GM23338 (cell line): ENCODE measurements around the gene AKAP13. TPM values are rescaled to one million over a fixed set of nuclear protein-coding genes. Genes with fewer than 3 reads are reported as not detected.

Source experiments
- ATAC-seq: fragments of 200-7000 bp; cut with Tn5 transposase; 3 replicates; pipeline ENCODE4 v1.9.1; 2020
- DNase-seq: peaks from one replicate; pipeline ENCODE4 v3.0.0-alpha.2; 2015; ENCODE audit warnings: low spot score
- H2AFZ ChIP-seq: fragments of 200-600 bp; sonication (generic); 2 replicates; pipeline ENCODE4 v1.8.0; 2016; ENCODE audit warnings: antibody characterized with exemption, mild to moderate bottlenecking, moderate library complexity
- H3F3A ChIP-seq: fragments of 200-600 bp; sonication (generic); replicated peaks from 2 replicates; pipeline ENCODE4 v1.8.0; 2017; ENCODE audit warnings: antibody characterized with exemption, mixed run types, low read depth
- H3K27ac ChIP-seq: fragments of 200-600 bp; sonication (generic); 2 replicates; pipeline ENCODE4 v1.6.1; 2016; ENCODE audit warnings: low read depth
- H3K27me3 ChIP-seq: fragments of 200-600 bp; sonication (generic); 2 replicates; pipeline ENCODE4 v1.8.0; 2016; ENCODE audit warnings: mild to moderate bottlenecking, mixed run types, moderate library complexity; ENCODE audit not compliant: insufficient read depth
- H3K36me3 ChIP-seq: fragments of 200-600 bp; sonication (generic); 2 replicates; pipeline ENCODE4 v1.8.0; 2016; ENCODE audit warnings: mild to moderate bottlenecking; ENCODE audit not compliant: insufficient read depth
- H3K4me1 ChIP-seq: fragments of 200-600 bp; sonication (generic); 2 replicates; pipeline ENCODE4 v1.8.0; 2016; ENCODE audit warnings: mild to moderate bottlenecking, moderate library complexity; ENCODE audit not compliant: insufficient read depth
- H3K4me2 ChIP-seq: fragments of 200-600 bp; sonication (generic); 2 replicates; pipeline ENCODE4 v1.7.1; 2017; ENCODE audit warnings: mixed run types
- H3K4me3 ChIP-seq: fragments of 200-600 bp; sonication (generic); 2 replicates; pipeline ENCODE4 v1.6.1; 2016; ENCODE audit warnings: mixed run types
- H3K79me2 ChIP-seq: fragments of 200-600 bp; sonication (generic); replicated peaks from 2 replicates; pipeline ENCODE4 v1.8.0; 2017; ENCODE audit warnings: mild to moderate bottlenecking; ENCODE audit not compliant: insufficient read depth
- H3K9me2 ChIP-seq: fragments of 200-600 bp; sonication (generic); 2 replicates; pipeline ENCODE4 v1.8.0; 2017; ENCODE audit not compliant: insufficient read depth
- H4K20me1 ChIP-seq: fragments of 200-600 bp; sonication (generic); replicated peaks from 2 replicates; pipeline ENCODE4 v1.8.0; 2017; ENCODE audit warnings: mild to moderate bottlenecking; ENCODE audit not compliant: insufficient read depth
- H3K27ac Mint-ChIP-seq: 2 replicates; pipeline ENCODE4 v1.8.0; 2020; ENCODE audit warnings: inconsistent platforms, mild to moderate bottlenecking, moderate library complexity, mixed read lengths
- H3K27me3 Mint-ChIP-seq: 3 replicates; pipeline ENCODE4 v1.8.0; 2022; ENCODE audit warnings: low read depth, mild to moderate bottlenecking, moderate library complexity, mixed read lengths, inconsistent platforms; ENCODE audit not compliant: insufficient read depth, poor library complexity
- H3K36me3 Mint-ChIP-seq: 3 replicates; pipeline ENCODE4 v1.8.0; 2021; ENCODE audit warnings: low read depth, mild to moderate bottlenecking, inconsistent platforms, moderate library complexity, mixed read lengths
- H3K4me1 Mint-ChIP-seq: 3 replicates; pipeline ENCODE4 v1.8.0; 2020; ENCODE audit warnings: mild to moderate bottlenecking, inconsistent platforms, mixed read lengths
- H3K4me3 Mint-ChIP-seq: 3 replicates; pipeline ENCODE4 v1.8.0; 2021; ENCODE audit warnings: moderate library complexity, mild to moderate bottlenecking, inconsistent platforms, mixed read lengths
- H3K9me3 Mint-ChIP-seq: 3 replicates; pipeline ENCODE4 v1.8.0; 2020; ENCODE audit warnings: moderate library complexity, mild to moderate bottlenecking, inconsistent platforms, mixed read lengths
- CREB1 ChIP-seq: fragments of 250-450 bp; sonication (Bioruptor Pico); IDR thresholded peaks from 2 replicates; pipeline ENCODE4 v1.5.0; 2020; ENCODE audit warnings: low read depth, mild to moderate bottlenecking, moderate library complexity
- CTCF ChIP-seq, 2 experiments: fragments of 200-600 bp in 1 of 2; sonication (generic) in 1 of 2; conservative IDR thresholded peaks; 2 replicates each; pipeline versions ENCODE4 v1.5.1 to v1.6.1; 2016 to 2017; ENCODE audit warnings: antibody characterized with exemption in 2 of 2, low read depth in 2 of 2, mild to moderate bottlenecking in 2 of 2, moderate library complexity in 1 of 2
- EZH2phosphoT487 ChIP-seq: fragments of 200-600 bp; sonication (generic); IDR thresholded peaks from one replicate; pipeline ENCODE4 v1.8.1; 2018; ENCODE audit warnings: antibody characterized with exemption; ENCODE audit not compliant: unreplicated experiment
- POLR2AphosphoS5 ChIP-seq: IDR thresholded peaks from 2 replicates; pipeline ENCODE4 v1.6.1; 2016; ENCODE audit warnings: antibody characterized with exemption, low read depth
- REST ChIP-seq: IDR thresholded peaks from one replicate; pipeline ENCODE4 v1.6.1; 2018; ENCODE audit warnings: antibody characterized with exemption; ENCODE audit not compliant: unreplicated experiment
- STAT1 ChIP-seq: IDR thresholded peaks from one replicate; pipeline ENCODE4 v1.6.1; 2016; ENCODE audit warnings: antibody characterized with exemption; ENCODE audit not compliant: unreplicated experiment
- ZNF114 ChIP-seq: fragments of 250-450 bp; sonication (Bioruptor Pico); IDR thresholded peaks from 2 replicates; pipeline ENCODE4 v1.5.0; 2020; ENCODE audit warnings: mild to moderate bottlenecking, moderate library complexity
- ZNF462 ChIP-seq: fragments of 250-450 bp; sonication (Bioruptor Pico); IDR thresholded peaks from 2 replicates; pipeline ENCODE4 v1.5.0; 2020; ENCODE audit warnings: mild to moderate bottlenecking, moderate library complexity
- polyA plus RNA-seq: library from polyadenylated mRNA; unstranded; fragments of >200 nt; fragmentation: Nextera tagmentation; extraction: Ambion mirVana; gene quantifications from 2 replicates; pipeline ENCODE4 v1.2.1, GENCODE V29; 2016
- total RNA-seq: library from RNA; depleted of rRNA; stranded (reverse); fragments of >200 nt; shearing (Covaris generic); gene quantifications from 2 replicates; pipeline ENCODE4 v1.2.3, GENCODE V29; 2014

The AKAP13 gene
- total and polyA plus RNA-seq, 2 experiments from 2014 or later: 46.2 to 60.7 TPM

GRCh38 chr15:85606738-85607137 lies 226.3 kb downstream of the AKAP13 start (continued):
- TF ChIP-seq ZNF462 (CRISPR knock-in tag): no peak
- TF ChIP-seq STAT1: no peak
- TF ChIP-seq CTCF (conservative IDR thresholded peaks at IDR 0.05; ENCODE audit: low read depth in 2 of 2): no peak
- TF ChIP-seq EZH2phosphoT487: no peak
- TF ChIP-seq ZNF114 (CRISPR knock-in tag): no peak
- no peak for TF ChIP-seq POLR2AphosphoS5

GRCh38 chr15:85607141-85607806 lies 226.9 kb downstream of the AKAP13 start:
- ATAC-seq: no peak
- TF ChIP-seq CREB1 (no peak), REST (no peak)

More at GRCh38 chr15:85607141-85607806, 226.9 kb downstream of the AKAP13 start:
- peak overlapping the region; percentile 45; the same call in 1 of the 2 replicates for H3K27ac Mint-ChIP-seq
- no peaks in the 10 kb centered on the region for H3K9me2 ChIP-seq
- peaks cover 5% of the 10 kb centered on the region for H3K27me3 Mint-ChIP-seq
- H4K20me1 ChIP-seq: no peaks in the 10 kb centered on the region
- H3K9me3 Mint-ChIP-seq: no peaks in the 10 kb centered on the region
- H2AFZ ChIP-seq: no peak overlapping the region
- no peak overlapping the region for H3K27ac ChIP-seq
- no peak overlapping the region for H3K4me3 ChIP-seq
- no peaks in the 10 kb centered on the region for H3K36me3 ChIP-seq
- H3K36me3 Mint-ChIP-seq: no peaks in the 10 kb centered on the region
- no peaks in the 10 kb centered on the region for H3K4me1 ChIP-seq
- H3K4me2 ChIP-seq: no peak overlapping the region
- H3K4me1 Mint-ChIP-seq: no peaks in the 10 kb centered on the region
- H3K4me3 Mint-ChIP-seq: no peak overlapping the region
- H3K79me2 ChIP-seq: no peaks in the 10 kb centered on the region; the same call in 1 of the 2 replicates
- no peaks in the 10 kb centered on the region for H3K27me3 ChIP-seq
- no peaks in the 10 kb centered on the region for H3F3A ChIP-seq
- no peak for DNase-seq
